ENCODE results near the gene WIPI1.

WIPI1 gene

DNA sequence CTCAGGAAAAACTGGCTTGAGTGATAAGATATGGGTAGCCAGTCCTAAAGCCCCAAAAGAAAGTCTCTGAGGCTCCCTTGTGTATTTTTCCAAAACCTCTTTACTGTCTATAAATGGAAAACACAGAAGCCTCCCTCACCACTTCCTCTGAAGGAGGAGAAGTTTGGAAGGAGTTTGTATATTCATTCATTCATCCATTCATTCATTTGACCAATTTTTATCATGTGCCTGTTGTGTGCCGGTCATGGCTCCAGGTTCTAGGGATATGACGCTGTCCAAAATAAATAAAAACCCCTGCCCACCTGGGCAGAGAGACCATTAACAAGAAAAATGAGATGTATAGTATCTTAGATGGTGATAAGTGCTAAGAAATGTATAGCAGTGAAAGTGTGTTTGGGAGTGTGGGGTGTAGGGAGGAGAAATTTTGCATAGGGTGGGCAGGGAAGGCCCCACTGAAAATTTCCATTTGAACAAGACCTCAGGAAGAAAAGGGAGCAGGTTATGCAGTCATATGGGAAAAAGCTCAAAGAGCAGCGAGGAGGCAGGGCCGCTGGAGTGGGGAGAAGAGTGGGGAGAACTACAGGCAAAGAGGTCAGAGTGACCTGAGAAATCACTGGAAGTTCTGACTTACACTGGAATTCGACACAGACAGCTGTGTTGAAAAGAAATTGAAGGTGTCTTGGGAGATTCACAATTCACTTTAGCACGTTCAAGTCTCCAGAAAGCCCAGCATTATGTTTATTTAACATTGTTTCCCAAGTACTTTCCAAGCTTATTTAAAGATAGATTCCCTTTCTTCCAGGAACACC is 6.1 kb upstream of the WIPI1 start:
- no peak for DNase-seq
- in situ Hi-C loops (cut with HindIII; ENCODE audit: low pct_ligation_motif_present, low sequenced_read_pairs): no loop called here
- TF ChIP-seq, protein P1, sequence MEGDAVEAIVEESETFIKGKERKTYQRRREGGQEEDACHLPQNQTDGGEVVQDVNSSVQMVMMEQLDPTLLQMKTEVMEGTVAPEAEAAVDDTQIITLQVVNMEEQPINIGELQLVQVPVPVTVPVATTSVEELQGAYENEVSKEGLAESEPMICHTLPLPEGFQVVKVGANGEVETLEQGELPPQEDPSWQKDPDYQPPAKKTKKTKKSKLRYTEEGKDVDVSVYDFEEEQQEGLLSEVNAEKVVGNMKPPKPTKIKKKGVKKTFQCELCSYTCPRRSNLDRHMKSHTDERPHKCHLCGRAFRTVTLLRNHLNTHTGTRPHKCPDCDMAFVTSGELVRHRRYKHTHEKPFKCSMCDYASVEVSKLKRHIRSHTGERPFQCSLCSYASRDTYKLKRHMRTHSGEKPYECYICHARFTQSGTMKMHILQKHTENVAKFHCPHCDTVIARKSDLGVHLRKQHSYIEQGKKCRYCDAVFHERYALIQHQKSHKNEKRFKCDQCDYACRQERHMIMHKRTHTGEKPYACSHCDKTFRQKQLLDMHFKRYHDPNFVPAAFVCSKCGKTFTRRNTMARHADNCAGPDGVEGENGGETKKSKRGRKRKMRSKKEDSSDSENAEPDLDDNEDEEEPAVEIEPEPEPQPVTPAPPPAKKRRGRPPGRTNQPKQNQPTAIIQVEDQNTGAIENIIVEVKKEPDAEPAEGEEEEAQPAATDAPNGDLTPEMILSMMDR (IDR thresholded peaks at IDR 0.05; ENCODE audit: low read depth, low read length, missing control alignments): no peak
- no peak overlapping the region for H3K4me3 ChIP-seq (ENCODE audit: low read depth, low read length)
- H3K27me3 ChIP-seq (replicated peaks): no peaks in the 10 kb centered on the region
- no peak overlapping the region for H3K27ac ChIP-seq
- no peaks in the 10 kb centered on the region for H3K36me3 ChIP-seq (replicated peaks)

DNA sequence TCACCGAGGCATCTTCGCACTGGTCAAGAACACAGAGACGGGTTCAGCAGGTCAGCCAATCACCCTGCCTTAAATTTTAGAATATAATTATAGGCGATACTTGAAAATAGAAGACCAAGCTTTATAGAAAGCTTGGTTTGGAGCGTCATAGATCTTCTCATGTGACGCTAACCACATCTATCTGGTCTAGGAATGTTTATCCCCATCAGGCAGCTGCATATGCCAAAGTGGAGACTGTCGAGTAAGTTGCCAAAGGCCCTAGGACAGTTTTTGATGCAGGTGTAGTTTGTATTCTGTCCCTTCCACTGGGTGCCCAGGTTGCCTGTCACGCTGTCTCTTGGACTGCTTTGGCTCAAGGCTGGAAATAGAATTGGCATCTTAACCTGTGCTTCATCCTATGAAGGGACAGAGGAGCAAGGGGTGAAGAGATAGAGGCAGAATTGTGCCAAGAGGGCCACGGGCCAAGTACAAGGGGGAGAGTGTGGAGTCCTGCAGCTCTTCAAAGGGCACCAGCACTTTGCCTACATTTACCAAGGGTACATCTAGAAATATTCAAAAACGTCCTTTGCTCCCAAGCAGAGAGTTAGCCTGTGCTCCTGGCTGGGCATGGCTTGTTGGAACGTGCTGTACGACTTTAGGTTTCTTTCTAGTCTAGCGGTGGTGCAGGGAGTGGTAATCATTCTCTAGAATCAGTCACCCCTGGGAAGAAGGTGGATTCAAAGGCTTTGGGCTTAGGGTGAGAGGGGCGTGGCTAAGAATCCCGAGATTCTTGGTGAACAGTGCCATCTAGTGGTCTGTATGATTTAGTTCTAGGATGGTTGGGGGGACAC is 5.3 kb upstream of the WIPI1 start:
- Histone ChIP-seq H3K27ac (no peak overlapping the region), H3K27me3 (replicated peaks) (no peaks in the 10 kb centered on the region), H3K36me3 (replicated peaks) (no peaks in the 10 kb centered on the region), H3K4me3 (ENCODE audit: low read depth, low read length) (no peak overlapping the region)
- peak; percentile 57 for DNase-seq
- TF ChIP-seq, protein P1 (IDR thresholded peaks at IDR 0.05; ENCODE audit: low read depth, low read length, missing control alignments): peak; percentile 72
- in situ Hi-C loops (cut with HindIII; ENCODE audit: low pct_ligation_motif_present, low sequenced_read_pairs): no loop called here

DNA sequence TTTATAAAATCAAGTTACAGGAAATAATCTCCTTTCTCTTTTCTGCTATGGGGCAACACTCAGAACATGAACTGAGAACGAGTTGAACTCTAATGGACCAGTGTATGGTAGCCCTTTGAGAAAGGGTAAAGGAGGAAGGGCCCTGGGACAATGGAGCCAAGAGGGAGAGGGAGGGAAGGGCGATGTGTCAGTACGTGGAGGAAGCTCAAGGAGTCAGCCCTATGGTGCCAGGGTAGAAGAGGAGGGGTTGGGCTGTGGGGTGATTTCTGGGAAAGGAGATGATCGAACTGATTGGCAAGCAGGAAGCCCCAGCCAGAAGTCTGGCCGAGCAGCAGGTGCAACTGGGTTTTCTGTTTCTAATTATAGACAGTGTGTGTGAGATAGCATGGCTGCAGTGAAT is 4.3 kb upstream of the WIPI1 start:
- TF ChIP-seq, protein P1 (IDR thresholded peaks at IDR 0.05; ENCODE audit: low read depth, low read length, missing control alignments): no peak
- Histone ChIP-seq H3K27me3 (replicated peaks) (no peaks in the 10 kb centered on the region), H3K4me3 (ENCODE audit: low read depth, low read length) (no peak overlapping the region), H3K27ac (no peak overlapping the region), H3K36me3 (replicated peaks) (no peaks in the 10 kb centered on the region)
- in situ Hi-C loops (cut with HindIII; ENCODE audit: low pct_ligation_motif_present, low sequenced_read_pairs): no loop called here
- DNase-seq: no peak

DNA sequence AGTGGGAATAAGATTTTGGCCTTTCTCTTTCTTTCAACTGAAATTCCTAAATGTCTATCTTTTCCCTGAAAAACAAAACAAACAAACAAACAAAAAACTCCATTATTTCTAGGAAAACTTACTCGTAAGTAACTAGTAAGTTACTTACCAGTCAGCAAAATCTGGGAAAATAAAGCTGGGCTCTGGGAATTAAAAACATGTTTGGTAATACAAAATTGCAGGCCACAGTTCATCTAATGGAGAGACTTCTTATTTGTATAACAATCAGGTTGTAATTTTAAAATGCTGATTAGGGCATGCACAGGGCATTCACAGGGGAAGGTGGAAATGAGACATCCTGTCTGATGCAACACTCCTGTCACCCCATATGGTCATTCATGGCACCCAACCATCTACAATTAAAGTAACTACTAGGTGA is 3.8 kb upstream of the WIPI1 start:
- DNase-seq: no peak
- H3K4me3 ChIP-seq (ENCODE audit: low read depth, low read length): no peak overlapping the region
- in situ Hi-C loops (cut with HindIII; ENCODE audit: low pct_ligation_motif_present, low sequenced_read_pairs): no loop called here
- no peak overlapping the region for H3K27ac ChIP-seq
- no peaks in the 10 kb centered on the region for H3K36me3 ChIP-seq (replicated peaks)
- TF ChIP-seq, protein P1 (IDR thresholded peaks at IDR 0.05; ENCODE audit: low read depth, low read length, missing control alignments): no peak
- H3K27me3 ChIP-seq (replicated peaks): no peaks in the 10 kb centered on the region

DNA sequence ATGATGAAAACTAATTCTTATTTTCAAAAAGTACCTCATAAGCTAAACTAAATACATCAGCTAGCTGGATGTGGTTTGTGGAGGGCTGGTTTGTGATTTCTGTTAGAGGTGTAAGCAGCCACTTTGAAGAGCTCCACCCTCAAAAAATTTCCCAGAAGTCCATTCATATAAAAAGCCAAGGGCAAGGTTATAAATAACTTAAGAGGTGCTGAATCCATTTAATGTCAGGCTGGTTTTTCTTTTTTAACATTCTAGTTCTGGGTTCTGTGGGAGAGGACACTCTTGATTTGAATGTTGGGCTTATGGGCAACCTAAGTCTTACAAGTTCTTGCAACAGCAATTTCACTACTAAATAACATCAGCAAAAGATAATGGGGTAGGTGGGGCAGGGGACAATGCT is 3.4 kb upstream of the WIPI1 start:
- TF ChIP-seq, protein P1 (IDR thresholded peaks at IDR 0.05; ENCODE audit: low read depth, low read length, missing control alignments): no peak
- DNase-seq: no peak
- Histone ChIP-seq H3K27ac (no peak overlapping the region), H3K27me3 (replicated peaks) (no peaks in the 10 kb centered on the region), H3K4me3 (ENCODE audit: low read depth, low read length) (no peak overlapping the region), H3K36me3 (replicated peaks) (no peaks in the 10 kb centered on the region)
- in situ Hi-C loops (cut with HindIII; ENCODE audit: low pct_ligation_motif_present, low sequenced_read_pairs): no loop called here

Measured in brain microvascular endothelial cell (primary cell).